ENCODE results near the gene PRKCA.

The PRKCA gene

DNA sequence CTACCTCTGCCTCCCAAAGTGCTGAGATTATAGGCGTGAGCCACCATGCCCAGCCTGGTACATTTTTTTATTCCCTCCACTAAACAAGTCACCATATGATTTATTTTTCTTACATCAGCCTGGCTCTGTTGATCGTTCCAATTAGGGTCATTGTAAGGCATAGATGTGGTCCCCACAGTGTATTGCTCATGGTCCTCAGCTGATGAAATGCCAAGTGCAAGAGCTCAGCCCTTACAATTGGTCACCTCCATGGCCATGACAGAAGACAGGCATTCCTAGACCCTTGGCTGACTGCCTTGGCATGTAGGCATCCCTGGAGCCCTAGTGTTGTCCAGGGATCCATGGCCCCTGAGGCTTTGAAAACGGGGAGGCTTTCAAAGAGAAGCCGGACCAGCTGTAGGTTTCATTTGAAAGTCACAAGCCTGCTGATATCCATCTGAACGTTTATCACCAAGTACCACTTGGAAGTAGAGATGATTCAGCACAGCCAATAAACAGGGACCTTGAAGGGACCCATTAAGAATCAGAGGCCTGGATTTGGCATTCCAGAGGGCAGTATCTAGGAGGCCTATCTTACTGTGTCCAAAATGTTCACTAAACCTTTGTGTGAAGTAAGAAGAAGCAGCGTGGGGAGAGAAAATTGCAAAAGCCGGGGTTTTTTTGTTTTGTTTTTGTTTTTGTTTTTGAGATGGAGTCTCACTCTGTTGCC, 20.6 kb upstream of the PRKCA start:
- Histone ChIP-seq H3K4me3 (replicated peaks; ENCODE audit: insufficient read depth, low read length) (no peak overlapping the region), H3K27ac (replicated peaks) (no peak overlapping the region), H3K27me3 (ENCODE audit: insufficient read depth, poor library complexity, severe bottlenecking) (no peaks in the 10 kb centered on the region)
- no peak for DNase-seq (ENCODE audit: low read depth in 1 of 2, low spot score in 1 of 2)
- no peak for TF ChIP-seq REST (IDR thresholded peaks at IDR 0.05; ENCODE audit: insufficient replicate concordance, low read depth)
- TF ChIP-seq, protein P1, sequence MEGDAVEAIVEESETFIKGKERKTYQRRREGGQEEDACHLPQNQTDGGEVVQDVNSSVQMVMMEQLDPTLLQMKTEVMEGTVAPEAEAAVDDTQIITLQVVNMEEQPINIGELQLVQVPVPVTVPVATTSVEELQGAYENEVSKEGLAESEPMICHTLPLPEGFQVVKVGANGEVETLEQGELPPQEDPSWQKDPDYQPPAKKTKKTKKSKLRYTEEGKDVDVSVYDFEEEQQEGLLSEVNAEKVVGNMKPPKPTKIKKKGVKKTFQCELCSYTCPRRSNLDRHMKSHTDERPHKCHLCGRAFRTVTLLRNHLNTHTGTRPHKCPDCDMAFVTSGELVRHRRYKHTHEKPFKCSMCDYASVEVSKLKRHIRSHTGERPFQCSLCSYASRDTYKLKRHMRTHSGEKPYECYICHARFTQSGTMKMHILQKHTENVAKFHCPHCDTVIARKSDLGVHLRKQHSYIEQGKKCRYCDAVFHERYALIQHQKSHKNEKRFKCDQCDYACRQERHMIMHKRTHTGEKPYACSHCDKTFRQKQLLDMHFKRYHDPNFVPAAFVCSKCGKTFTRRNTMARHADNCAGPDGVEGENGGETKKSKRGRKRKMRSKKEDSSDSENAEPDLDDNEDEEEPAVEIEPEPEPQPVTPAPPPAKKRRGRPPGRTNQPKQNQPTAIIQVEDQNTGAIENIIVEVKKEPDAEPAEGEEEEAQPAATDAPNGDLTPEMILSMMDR (IDR thresholded peaks at IDR 0.05; ENCODE audit: insufficient read depth, low read length): no peak
- no peak for TF ChIP-seq SPI1 (IDR thresholded peaks at IDR 0.05; ENCODE audit: borderline replicate concordance, low read depth)
- no peak for TF ChIP-seq GABPA (IDR thresholded peaks at IDR 0.05; ENCODE audit: low read depth)
- TF ChIP-seq POLR2AphosphoS5 (IDR thresholded peaks at IDR 0.05; ENCODE audit: low read depth): no peak

GRCh38 chr17:66283296-66283934, 19.0 kb upstream of the PRKCA start:
- Histone ChIP-seq H3K27me3 (ENCODE audit: insufficient read depth, poor library complexity, severe bottlenecking) (no peaks in the 10 kb centered on the region), H3K4me3 (replicated peaks; ENCODE audit: insufficient read depth, low read length) (no peak overlapping the region), H3K27ac (replicated peaks) (no peak overlapping the region)
- DNase-seq (ENCODE audit: low read depth in 1 of 2, low spot score in 1 of 2): no peak
- TF ChIP-seq SPI1 (IDR thresholded peaks at IDR 0.05; ENCODE audit: borderline replicate concordance, low read depth) (no peak), GABPA (IDR thresholded peaks at IDR 0.05; ENCODE audit: low read depth) (no peak), REST (IDR thresholded peaks at IDR 0.05; ENCODE audit: insufficient replicate concordance, low read depth) (no peak), POLR2AphosphoS5 (IDR thresholded peaks at IDR 0.05; ENCODE audit: low read depth) (no peak)
- TF ChIP-seq, protein P1 (IDR thresholded peaks at IDR 0.05; ENCODE audit: insufficient read depth, low read length): no peak

- Histone ChIP-seq H3K4me3 (replicated peaks; ENCODE audit: insufficient read depth, low read length) (no peak overlapping the region), H3K27me3 (ENCODE audit: insufficient read depth, poor library complexity, severe bottlenecking) (no peaks in the 10 kb centered on the region), H3K27ac (replicated peaks) (no peak overlapping the region)
- TF ChIP-seq POLR2AphosphoS5 (IDR thresholded peaks at IDR 0.05; ENCODE audit: low read depth): no peak
- TF ChIP-seq, protein P1 (IDR thresholded peaks at IDR 0.05; ENCODE audit: insufficient read depth, low read length): no peak
- no peak for TF ChIP-seq GABPA (IDR thresholded peaks at IDR 0.05; ENCODE audit: low read depth)
- DNase-seq (ENCODE audit: low read depth in 1 of 2, low spot score in 1 of 2): no peak
These were observed 18.4 kb upstream of the PRKCA start for GRCh38 chr17:66283971-66284370.

Data from HL-60 (cell line).